ES-I3 (cell line): ENCODE data around the gene PROCR.
"Not testable (repeated sequence)": the region's sequence is repeated elsewhere in the genome, so short reads cannot be mapped to it uniquely, and the experiment has no call there.

Experiments used
- H3K36me3 ChIP-seq: 2 replicates; pipeline ENCODE4 v1.6.1; 2013; ENCODE audit warnings: mild to moderate bottlenecking, low read length, control low read depth, moderate library complexity; ENCODE audit not compliant: insufficient read depth
- H3K4me1 ChIP-seq: 2 replicates; pipeline ENCODE4 v1.6.1; 2013; ENCODE audit warnings: mild to moderate bottlenecking, control low read depth, low read length; ENCODE audit not compliant: insufficient read depth
- H3K9ac ChIP-seq: 2 replicates; pipeline ENCODE4 v1.6.1; 2013; ENCODE audit warnings: low read depth, mild to moderate bottlenecking, low read length, moderate library complexity
- H3K9me3 ChIP-seq: 2 replicates; pipeline ENCODE4 v1.6.1; 2013; ENCODE audit warnings: mild to moderate bottlenecking, low read length, moderate library complexity; ENCODE audit not compliant: control insufficient read depth, insufficient read depth

PROCR gene

DNA sequence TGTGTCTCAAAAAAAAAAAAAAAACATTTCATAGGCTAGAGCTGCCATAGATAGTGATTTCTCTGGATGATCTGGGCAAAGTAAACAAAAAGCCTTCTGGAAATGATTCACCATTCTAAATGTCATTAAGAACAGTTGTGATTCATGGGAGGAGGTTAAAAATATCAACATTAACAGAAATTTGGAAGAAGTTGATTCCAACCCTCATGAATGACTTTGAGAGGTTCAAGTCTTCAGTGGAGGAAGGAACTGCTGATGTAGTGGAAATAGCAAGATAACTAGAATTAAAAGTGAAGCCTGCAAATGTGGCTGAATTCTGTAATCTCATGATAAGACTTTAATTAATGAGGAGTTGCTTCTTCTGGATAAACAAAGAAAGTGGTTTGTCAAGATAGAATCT is 27.9 kb downstream of the PROCR start:
- Histone ChIP-seq H3K4me1 (no peaks in the 10 kb centered on the region), H3K36me3 (no peaks in the 10 kb centered on the region), H3K9me3 (peaks cover 7% of the 10 kb centered on the region), H3K9ac (no peak overlapping the region)

DNA sequence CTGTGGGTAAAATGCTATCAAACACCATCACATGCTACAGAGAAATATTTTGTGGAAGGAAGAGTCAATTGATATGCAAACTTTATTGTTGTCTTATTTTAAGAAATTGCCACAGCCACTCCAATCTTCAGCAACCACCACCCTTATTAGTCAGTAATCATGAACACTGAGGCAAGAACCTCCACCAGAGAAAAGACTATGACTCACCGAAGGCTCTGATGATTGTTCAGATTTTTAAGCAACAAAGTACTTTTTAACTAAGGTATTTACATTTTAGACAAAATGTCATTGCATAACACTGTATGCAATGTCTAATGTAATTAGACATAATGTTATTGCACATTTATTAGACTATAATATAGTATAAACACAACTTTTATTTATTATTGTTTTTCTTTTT is 28.4 kb downstream of the PROCR start:
- Histone ChIP-seq H3K9ac (no peak overlapping the region), H3K36me3 (no peaks in the 10 kb centered on the region), H3K9me3 (peaks cover 7% of the 10 kb centered on the region), H3K4me1 (no peaks in the 10 kb centered on the region)

DNA sequence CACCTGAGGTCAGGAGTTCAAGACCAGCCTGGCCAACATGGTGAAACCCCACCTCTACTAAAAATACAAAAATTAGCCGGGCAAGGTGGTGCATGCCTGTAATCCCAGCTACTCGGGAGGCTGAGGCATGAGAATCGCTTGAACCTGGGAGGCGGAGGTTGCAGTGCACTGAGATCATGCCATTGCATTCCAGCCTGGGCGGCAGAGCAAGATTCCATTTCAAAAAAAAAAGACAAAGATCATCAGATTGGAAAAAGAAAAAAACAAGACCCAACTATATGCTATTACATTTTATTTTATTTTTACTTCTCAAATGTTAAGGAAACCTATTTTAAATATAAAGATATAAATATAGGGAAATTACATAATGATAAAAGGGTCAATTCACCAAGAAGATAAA is 29.6 kb downstream of the PROCR start:
- H3K4me1 ChIP-seq, H3K9ac ChIP-seq, H3K9me3 ChIP-seq, H3K36me3 ChIP-seq: not testable (repeated sequence)

DNA sequence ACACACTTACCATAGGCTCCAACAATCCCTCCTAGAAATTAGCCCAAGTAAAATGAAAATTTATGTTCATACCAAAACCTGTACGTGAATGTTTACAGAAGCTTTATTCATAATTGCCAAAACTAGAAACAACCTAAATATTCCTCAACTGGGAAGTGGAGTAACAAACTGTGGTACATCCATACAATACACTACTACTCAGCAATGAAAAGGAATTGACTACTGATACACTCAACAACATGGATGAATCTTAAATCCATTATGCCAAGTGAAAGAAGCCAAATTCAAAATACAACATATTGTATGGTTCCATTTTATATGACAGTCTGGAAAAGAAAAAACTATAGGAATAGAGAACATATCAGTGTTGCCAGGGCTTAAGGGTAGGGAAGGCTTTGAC is 34.9 kb downstream of the PROCR start:
- H3K9me3 ChIP-seq = no peaks in the 10 kb centered on the region
- no peaks in the 10 kb centered on the region for H3K36me3 ChIP-seq
- H3K9ac ChIP-seq = no peak overlapping the region
- H3K4me1 ChIP-seq = peaks cover 4% of the 10 kb centered on the region

DNA sequence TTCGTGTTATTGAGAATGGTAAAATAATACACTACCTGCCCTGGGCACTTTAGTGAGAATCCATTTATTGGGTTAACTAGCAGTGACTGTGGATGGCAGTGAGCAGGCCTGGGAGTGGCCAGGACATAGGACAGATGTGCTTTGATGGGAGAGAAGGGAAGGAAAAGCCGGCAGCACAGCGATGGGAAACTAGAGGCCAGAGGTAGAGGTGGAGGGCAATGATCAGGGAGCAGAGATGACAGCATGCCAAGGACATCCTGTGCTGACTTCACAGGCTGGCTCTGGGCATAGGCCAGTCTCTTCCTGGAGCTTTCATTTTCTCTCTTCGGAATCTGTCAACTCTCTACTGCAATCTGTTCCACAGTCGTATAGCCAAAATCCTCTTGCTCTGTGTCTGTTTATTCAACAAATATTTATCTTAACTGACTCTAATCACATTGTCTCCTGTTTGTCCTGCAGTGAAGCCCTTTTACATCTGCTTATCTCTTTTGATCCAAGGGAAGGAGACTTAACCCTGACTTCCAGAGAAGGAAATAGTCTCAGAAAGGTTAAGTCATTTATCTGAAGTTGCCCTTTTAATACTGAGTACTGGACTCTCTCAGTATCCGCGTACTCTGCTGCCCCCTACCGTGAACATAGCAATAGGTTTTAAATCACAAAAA is 36.2 kb downstream of the PROCR start:
- no peaks in the 10 kb centered on the region for H3K36me3 ChIP-seq
- H3K9me3 ChIP-seq = no peaks in the 10 kb centered on the region
- peaks cover 4% of the 10 kb centered on the region for H3K4me1 ChIP-seq
- H3K9ac ChIP-seq = no peak overlapping the region

DNA sequence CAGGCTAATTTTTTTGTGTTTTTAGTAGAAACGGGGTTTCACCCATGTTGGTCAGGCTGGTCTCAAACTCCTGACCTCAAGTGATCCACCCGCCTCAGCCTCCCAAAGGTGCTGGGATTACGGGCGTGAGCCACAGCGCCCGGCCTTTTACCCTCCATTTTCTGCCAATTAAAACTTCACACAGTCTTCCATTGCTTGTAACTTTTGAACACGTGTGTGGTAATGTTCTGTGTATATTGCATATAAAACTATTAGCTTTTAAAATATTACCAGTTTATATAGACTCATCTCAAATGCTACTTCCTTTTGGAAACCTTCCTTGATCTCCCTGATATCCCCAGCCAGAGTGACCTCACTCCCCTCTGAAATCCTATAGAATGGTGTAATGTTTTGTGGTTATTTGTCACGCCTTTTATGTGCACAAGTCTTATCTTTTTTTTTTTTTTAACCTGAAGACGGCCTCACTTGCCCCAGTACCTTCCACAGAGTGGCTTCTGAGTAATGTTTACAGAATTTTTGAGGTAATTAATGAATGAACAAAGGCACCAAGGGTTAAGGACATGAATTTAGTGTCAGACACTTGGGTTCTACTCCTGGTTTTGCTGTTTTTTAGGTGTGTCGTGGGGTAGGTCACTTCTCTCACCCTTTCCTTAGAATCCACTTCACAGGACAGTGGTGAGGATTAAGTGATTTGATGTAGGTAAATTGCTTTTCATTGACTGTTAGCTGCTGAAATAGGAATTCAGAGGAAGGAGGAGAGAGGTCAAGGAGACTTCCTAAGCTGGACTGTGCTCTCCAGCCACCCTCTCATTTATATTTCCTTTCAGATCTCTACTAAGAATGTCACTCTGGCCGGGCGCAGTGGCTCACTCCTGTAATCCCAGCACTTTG is 43.4 kb downstream of the PROCR start:
- H3K4me1 ChIP-seq = no peaks in the 10 kb centered on the region
- H3K9me3 ChIP-seq = no peaks in the 10 kb centered on the region
- no peaks in the 10 kb centered on the region for H3K36me3 ChIP-seq
- no peak overlapping the region for H3K9ac ChIP-seq

DNA sequence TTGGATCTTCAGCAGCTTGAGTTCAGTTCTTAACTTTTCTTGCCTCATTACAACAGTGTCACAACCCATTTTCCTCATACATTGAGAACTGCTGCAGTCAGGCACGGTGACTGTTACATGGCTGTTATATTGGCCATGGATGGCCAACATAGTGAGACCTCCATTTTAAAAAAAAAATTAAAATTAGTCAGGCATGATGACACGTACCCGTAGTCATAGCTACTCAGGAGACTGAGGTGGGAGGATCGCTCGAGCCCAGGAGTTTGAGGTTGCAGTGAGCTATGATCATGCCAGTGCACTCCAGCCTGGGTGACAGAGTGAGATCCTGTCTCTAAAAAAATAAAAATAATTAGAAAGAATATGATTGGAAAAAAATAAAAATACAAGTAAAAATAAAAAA is 44.7 kb downstream of the PROCR start:
- H3K9ac ChIP-seq = no peak overlapping the region

DNA sequence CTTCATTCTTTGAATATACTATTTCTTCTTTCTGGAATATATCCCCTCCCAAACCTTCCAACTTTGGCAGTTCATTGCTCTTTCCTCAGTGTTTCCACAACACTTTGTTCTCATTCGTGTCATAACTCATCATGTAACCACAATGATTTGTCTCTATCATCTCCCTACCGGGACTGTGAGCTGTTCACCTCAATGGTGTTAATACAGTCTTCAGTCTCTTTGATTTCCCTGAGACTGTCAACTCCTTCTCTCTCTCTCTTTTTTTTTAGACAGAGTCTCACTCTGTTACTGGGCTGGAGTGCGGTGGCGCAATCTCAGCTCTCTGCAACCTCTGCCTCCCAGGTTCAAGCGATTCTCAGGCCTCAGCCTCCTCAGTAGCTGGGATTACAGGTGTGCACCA is 52.1 kb downstream of the PROCR start:
- H3K4me1 ChIP-seq = peaks cover 8% of the 10 kb centered on the region; the same call in 1 of the 2 replicates
- no peaks in the 10 kb centered on the region for H3K36me3 ChIP-seq
- no peaks in the 10 kb centered on the region for H3K9me3 ChIP-seq
- H3K9ac ChIP-seq = no peak overlapping the region

More for the DNA sequence above, 44.7 kb downstream of the PROCR start:
- H3K9me3 ChIP-seq = no peaks in the 10 kb centered on the region
- no peaks in the 10 kb centered on the region for H3K4me1 ChIP-seq
- H3K36me3 ChIP-seq = no peaks in the 10 kb centered on the region

DNA sequence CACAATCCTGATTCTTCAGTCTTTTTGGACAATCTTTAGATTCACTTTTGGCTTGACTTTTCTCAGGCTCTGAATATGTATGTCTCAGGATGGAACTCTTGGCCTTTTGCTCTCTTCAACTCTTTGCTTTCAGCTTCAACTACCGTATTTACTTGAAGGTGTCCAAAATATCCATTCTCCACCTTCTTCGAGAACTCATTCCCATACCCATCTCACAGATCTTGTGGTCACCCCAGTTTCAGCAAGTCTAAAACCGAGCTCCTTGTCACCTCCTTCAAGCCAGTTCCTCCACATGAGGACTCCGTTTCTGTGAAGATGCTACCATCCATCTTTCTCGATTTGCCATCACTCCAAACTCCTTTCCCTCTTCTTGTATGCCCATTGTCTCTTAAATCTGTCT is 52.7 kb downstream of the PROCR start:
- H3K4me1 ChIP-seq = peaks cover 8% of the 10 kb centered on the region; the same call in 1 of the 2 replicates
- no peaks in the 10 kb centered on the region for H3K9me3 ChIP-seq
- no peaks in the 10 kb centered on the region for H3K36me3 ChIP-seq
- H3K9ac ChIP-seq = no peak overlapping the region

DNA sequence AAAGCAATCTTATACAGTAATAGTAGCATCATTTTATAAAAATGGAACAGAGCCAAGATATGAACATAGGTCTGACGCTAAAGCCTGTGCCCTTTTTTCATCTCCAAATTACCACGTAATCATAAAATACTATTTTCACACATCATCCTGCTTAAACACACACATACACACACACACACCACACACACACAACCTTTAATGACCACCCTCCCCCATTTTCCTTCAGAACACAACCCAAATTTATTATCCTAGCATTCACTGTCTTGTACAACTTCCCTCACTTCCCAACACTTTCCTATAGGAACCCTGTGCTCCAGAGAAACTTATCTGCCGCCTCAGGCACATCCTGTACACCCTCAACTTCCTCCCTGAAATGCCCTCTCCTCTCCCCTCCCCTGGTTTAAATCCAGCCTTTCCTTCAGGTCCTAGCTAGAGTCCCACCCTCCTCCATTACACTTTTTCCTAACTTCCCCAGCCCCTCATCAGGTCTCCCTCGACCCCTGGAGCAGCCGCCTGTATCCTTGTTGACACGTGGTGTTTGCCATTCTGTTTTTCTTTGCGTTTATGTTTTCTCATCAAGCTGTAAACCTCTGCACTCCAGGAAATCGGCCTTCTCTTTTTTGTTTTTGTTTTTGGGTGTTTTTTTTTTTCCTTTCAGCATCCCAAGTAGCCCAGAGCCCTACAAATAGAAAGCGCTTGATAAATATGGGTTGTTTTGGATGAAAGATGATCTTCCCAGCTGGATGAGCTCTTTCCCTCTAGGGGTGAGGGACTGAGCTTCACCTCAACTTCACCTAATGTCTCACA is 53.6 kb downstream of the PROCR start:
- no peaks in the 10 kb centered on the region for H3K36me3 ChIP-seq
- no peaks in the 10 kb centered on the region for H3K9me3 ChIP-seq
- H3K9ac ChIP-seq = peak overlapping the region; percentile 76
- peaks cover 8% of the 10 kb centered on the region; the same call in 1 of the 2 replicates for H3K4me1 ChIP-seq

DNA sequence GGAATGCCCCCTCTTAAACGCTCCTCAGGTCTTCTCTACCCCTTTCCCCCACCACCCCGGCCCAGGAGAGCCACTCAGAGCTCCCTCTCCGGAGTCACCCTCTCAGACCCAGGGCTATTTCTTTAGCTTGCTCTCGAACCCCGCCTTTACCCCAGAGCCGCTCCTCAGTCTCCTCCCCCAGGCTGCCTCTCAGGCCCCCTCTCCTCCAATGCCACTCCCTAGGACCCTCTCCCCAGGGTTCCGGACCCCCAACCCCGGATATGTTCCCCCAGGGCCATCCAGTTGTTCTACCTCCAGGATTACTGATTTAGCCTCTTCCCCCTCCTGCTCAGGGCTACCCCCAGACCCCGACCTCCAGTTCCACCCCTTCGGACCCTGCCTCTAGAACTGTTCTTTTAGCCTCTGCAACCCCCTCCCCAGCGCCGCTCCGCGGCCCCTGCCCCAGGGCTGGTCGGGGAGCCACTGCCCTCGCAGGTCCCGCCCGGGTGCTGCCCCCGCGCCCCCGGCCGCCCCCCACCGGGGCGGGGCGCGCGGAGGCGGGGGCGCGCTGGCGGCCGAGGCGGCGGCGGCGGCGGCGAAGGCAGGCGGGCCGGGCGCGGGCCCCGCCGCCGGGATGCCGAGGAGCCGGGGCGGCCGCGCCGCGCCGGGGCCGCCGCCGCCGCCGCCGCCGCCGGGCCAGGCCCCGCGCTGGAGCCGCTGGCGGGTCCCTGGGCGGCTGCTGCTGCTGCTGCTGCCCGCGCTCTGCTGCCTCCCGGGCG is 54.4 kb downstream of the PROCR start, which contains the start of gene MMP24:
Gene MMP24, plus strand, starts transcription at position 565 of the 758 bp plus-strand sequence. Its CDS starts 49 bp downstream, at position 614.
- peak within 1 kb of the TSS; percentile 76 for H3K9ac ChIP-seq
- peaks cover 8% of the 10 kb centered on the region; the same call in 1 of the 2 replicates for H3K4me1 ChIP-seq
- H3K9me3 ChIP-seq = no peaks in the 10 kb centered on the region
- H3K36me3 ChIP-seq = no peaks in the 10 kb centered on the region
